Activated B cell treated with CpG ODN at 0.5 μM for 24 hours (primary cell): ENCODE results near the gene AKR1D1. TPM values are rescaled to one million over a fixed set of nuclear protein-coding genes. Genes with fewer than 3 reads are reported as not detected.
A peak's percentile ranks its signal among the peaks of the same experiment; 100 is the strongest.

ENCODE experiments used
- ATAC-seq: fragments of 200-7000 bp; cut with Tn5 transposase; one replicate; pipeline ENCODE4 v1.10.0; 2021; ENCODE audit warnings: low read depth, mild to moderate bottlenecking, moderate library complexity
- CTCF ChIA-PET: fragments of 350-600 bp; sonication (Branson Sonifier 250); formaldehyde crosslinking; loops from one replicate; lab custom pipeline; 2021; ENCODE audit warnings: antibody characterized with exemption; lab: Charles Lee
- POLR2A ChIA-PET: fragments of 350-600 bp; sonication (Branson Sonifier 250); formaldehyde crosslinking; loops from one replicate; lab custom pipeline; 2021; ENCODE audit warnings: antibody characterized with exemption; lab: Charles Lee
- DNase-seq: peaks from one replicate; pipeline ENCODE4 v3.0.0; 2022
- H3K27ac Mint-ChIP-seq: one replicate; pipeline ENCODE4 v1.8.0; 2020; ENCODE audit warnings: mixed read lengths
- H3K27me3 Mint-ChIP-seq: one replicate; pipeline ENCODE4 v1.8.0; 2021; ENCODE audit warnings: mixed read lengths
- H3K36me3 Mint-ChIP-seq: one replicate; pipeline ENCODE4 v1.8.0; 2021; ENCODE audit warnings: low read depth, mixed read lengths
- H3K4me1 Mint-ChIP-seq: one replicate; pipeline ENCODE4 v1.8.0; 2021; ENCODE audit warnings: mixed read lengths
- H3K4me3 Mint-ChIP-seq: one replicate; pipeline ENCODE4 v1.8.0; 2020; ENCODE audit warnings: mild to moderate bottlenecking, mixed read lengths
- H3K9me3 Mint-ChIP-seq: one replicate; pipeline ENCODE4 v1.8.0; 2020; ENCODE audit warnings: mixed read lengths
- CTCF ChIP-seq: fragments of 200-600 bp; IDR thresholded peaks from one replicate; pipeline ENCODE4 v1.8.0; 2022; ENCODE audit warnings: antibody characterized with exemption, mild to moderate bottlenecking
- intact Hi-C: fragments of 100-400 bp; cut with micrococcal nuclease; formaldehyde crosslinking; loops from one replicate; pipeline ENCODE4 v1.15.1; 2024
- total RNA-seq: library from RNA; stranded (reverse); gene quantifications from 2 replicates; pipeline ENCODE4 v1.2.3, GENCODE V29; 2022

The AKR1D1 gene
- total RNA-seq, 1 donor from 2014 or later = not detected

GRCh38 chr7:138116892-138117291, 40.6 kb downstream of the AKR1D1 start:
- POLR2A ChIA-PET = no interaction called here
- intact Hi-C loops = no loop called here
- Mint-ChIP-seq H3K27ac (no peak overlapping the region), H3K9me3 (no peaks in the 10 kb centered on the region), H3K4me3 (no peak overlapping the region), H3K36me3 (no peaks in the 10 kb centered on the region), H3K4me1 (no peaks in the 10 kb centered on the region), H3K27me3 (no peaks in the 10 kb centered on the region)
- CTCF ChIA-PET = no interaction called here
- no peak for DNase-seq
- no peak for ATAC-seq
- no peak for TF ChIP-seq CTCF

GRCh38 chr7:138120140-138120827, 44.0 kb downstream of the AKR1D1 start:
- ChIA-PET POLR2A (no interaction called here), CTCF (no interaction called here)
- no peak for TF ChIP-seq CTCF
- no peak for ATAC-seq
- no peak overlapping the region for H3K27ac Mint-ChIP-seq
- H3K9me3 Mint-ChIP-seq = no peaks in the 10 kb centered on the region
- H3K4me1 Mint-ChIP-seq = peaks cover 5% of the 10 kb centered on the region
- H3K36me3 Mint-ChIP-seq = no peaks in the 10 kb centered on the region
- DNase-seq = no peak
- no peak overlapping the region for H3K4me3 Mint-ChIP-seq
- intact Hi-C loops = no loop called here
- no peaks in the 10 kb centered on the region for H3K27me3 Mint-ChIP-seq

- Mint-ChIP-seq H3K36me3 (no peaks in the 10 kb centered on the region), H3K27me3 (no peaks in the 10 kb centered on the region), H3K4me1 (peaks cover 11% of the 10 kb centered on the region), H3K9me3 (no peaks in the 10 kb centered on the region), H3K27ac (no peak overlapping the region), H3K4me3 (no peak overlapping the region)
- TF ChIP-seq CTCF = no peak
- ATAC-seq = no peak
- POLR2A ChIA-PET = no interaction called here
- CTCF ChIA-PET = no interaction called here
- no peak for DNase-seq
- intact Hi-C loops = no loop called here
Measured at GRCh38 chr7:138122162-138122561, 45.9 kb downstream of the AKR1D1 start.

- Mint-ChIP-seq H3K27ac (no peak overlapping the region), H3K27me3 (no peaks in the 10 kb centered on the region), H3K4me1 (peaks cover 11% of the 10 kb centered on the region), H3K36me3 (no peaks in the 10 kb centered on the region), H3K4me3 (no peak overlapping the region), H3K9me3 (peaks cover 3% of the 10 kb centered on the region)
- DNase-seq = no peak
- intact Hi-C loops = no loop called here
- POLR2A ChIA-PET = no interaction called here
- TF ChIP-seq CTCF = no peak
- CTCF ChIA-PET = no interaction called here
- ATAC-seq = no peak
Measured at GRCh38 chr7:138125119-138125518, 48.9 kb downstream of the AKR1D1 start.

- TF ChIP-seq CTCF = no peak
- ChIA-PET POLR2A (no interaction called here), CTCF (no interaction called here)
- peaks cover 4% of the 10 kb centered on the region for H3K9me3 Mint-ChIP-seq
- no peaks in the 10 kb centered on the region for H3K36me3 Mint-ChIP-seq
- no peaks in the 10 kb centered on the region for H3K27me3 Mint-ChIP-seq
- peaks cover 11% of the 10 kb centered on the region for H3K4me1 Mint-ChIP-seq
- ATAC-seq = peak; percentile 77
- intact Hi-C loops = no loop called here
- no peak overlapping the region for H3K27ac Mint-ChIP-seq
- no peak for DNase-seq
- H3K4me3 Mint-ChIP-seq = no peak overlapping the region
Measured at GRCh38 chr7:138125598-138126111, 49.4 kb downstream of the AKR1D1 start.
